CD4-positive, alpha-beta T cell (primary cell): ENCODE results near the gene CDC25B. TPM values are rescaled to one million over a fixed set of nuclear protein-coding genes. Genes with fewer than 3 reads are reported as not detected.
A peak's percentile ranks its signal among the peaks of the same experiment; 100 is the strongest.

Experiments
- ATAC-seq: fragments of 200-7000 bp; cut with Tn5 transposase; one replicate; pipeline ENCODE4 v1.10.0; 2022; ENCODE audit warnings: mild to moderate bottlenecking; ENCODE audit not compliant: poor library complexity
- CTCF ChIA-PET: fragments of 350-600 bp; sonication (Branson Sonifier 250); formaldehyde crosslinking; loops from one replicate; lab custom pipeline; 2021; ENCODE audit warnings: antibody characterized with exemption, inconsistent platforms; lab: Charles Lee
- POLR2A ChIA-PET: fragments of 350-600 bp; sonication (Branson Sonifier 250); formaldehyde crosslinking; loops from one replicate; lab custom pipeline; 2021; ENCODE audit warnings: antibody characterized with exemption, inconsistent platforms; lab: Charles Lee
- DNase-seq, 14 experiments: peaks; one replicate each; pipeline ENCODE4 v3.0.0-alpha.2; 2013 to 2020; ENCODE audit warnings: mixed read lengths in 2 of 14
- H3K27ac ChIP-seq, 2 donors: one replicate each; pipeline versions ENCODE4 v1.5.1 to v1.7.0; 2013; ENCODE audit warnings: low read length in 2 of 2, low read depth in 1 of 2, mild to moderate bottlenecking in 1 of 2
- H3K27me3 ChIP-seq, 2 experiments: 1 replicate in 1 of 2; 2 replicates in 1 of 2; pipeline versions ENCODE4 v1.6.1 to v1.7.0; 2013; ENCODE audit warnings: low read length in 2 of 2, control low read depth in 1 of 2, mild to moderate bottlenecking in 1 of 2, moderate library complexity in 1 of 2; ENCODE audit not compliant: insufficient read depth in 2 of 2, control insufficient read depth in 1 of 2
- H3K36me3 ChIP-seq: one replicate; pipeline ENCODE4 v1.6.1; 2013; ENCODE audit warnings: low read length, control low read depth; ENCODE audit not compliant: insufficient read depth
- H3K4me1 ChIP-seq: one replicate; pipeline ENCODE4 v1.6.1; 2013; ENCODE audit warnings: low read length, control low read depth; ENCODE audit not compliant: insufficient read depth
- H3K4me3 ChIP-seq: one replicate; pipeline ENCODE4 v1.5.1; 2013; ENCODE audit warnings: mild to moderate bottlenecking, low read length, moderate library complexity
- H3K9me3 ChIP-seq, 2 experiments: 1 replicate in 1 of 2; 2 replicates in 1 of 2; pipeline versions ENCODE4 v1.6.1 to v1.7.0; 2013; ENCODE audit warnings: low read length in 2 of 2, mild to moderate bottlenecking in 2 of 2, control low read depth in 1 of 2, moderate library complexity in 1 of 2; ENCODE audit not compliant: control insufficient read depth in 1 of 2, insufficient read depth in 1 of 2
- H3K27ac Mint-ChIP-seq: one replicate; pipeline ENCODE4 v1.8.0; 2020; ENCODE audit warnings: mixed read lengths
- H3K27me3 Mint-ChIP-seq: one replicate; pipeline ENCODE4 v1.8.0; 2021; ENCODE audit warnings: mixed read lengths
- H3K36me3 Mint-ChIP-seq: one replicate; pipeline ENCODE4 v1.8.0; 2021; ENCODE audit warnings: low read depth, mixed read lengths
- H3K4me1 Mint-ChIP-seq: one replicate; pipeline ENCODE4 v1.8.0; 2021; ENCODE audit warnings: low read depth, mixed read lengths
- H3K4me3 Mint-ChIP-seq: one replicate; pipeline ENCODE4 v1.8.0; 2020; ENCODE audit warnings: mild to moderate bottlenecking, mixed read lengths
- H3K9me3 Mint-ChIP-seq: one replicate; pipeline ENCODE4 v1.8.0; 2020; ENCODE audit warnings: mixed read lengths
- intact Hi-C, 2 experiments: fragments of 100-400 bp; cut with DNase I in 1 of 2; cut with micrococcal nuclease in 1 of 2; formaldehyde crosslinking; loops; one replicate each; pipeline versions ENCODE4 v1.15.1 to v1.9.0; 2023 to 2025; cut with DNase I, micrococcal nuclease
- total RNA-seq, 174 experiments: library from RNA in 2 of 174; stranded (reverse) in 2 of 174; gene quantifications; one replicate each; pipeline ENCODE4 v1.2.3 and lab custom pipeline; 2021 to 2026
- TF ChIP-seq, protein P1 (sequence below): fragments of 200-600 bp; IDR thresholded peaks from one replicate; pipeline ENCODE4 v1.8.0; 2022; ENCODE audit warnings: antibody characterized with exemption, mild to moderate bottlenecking

Gene CDC25B
- total RNA-seq, 2 experiments from 2014 or later, result 144 TPM

DNA sequence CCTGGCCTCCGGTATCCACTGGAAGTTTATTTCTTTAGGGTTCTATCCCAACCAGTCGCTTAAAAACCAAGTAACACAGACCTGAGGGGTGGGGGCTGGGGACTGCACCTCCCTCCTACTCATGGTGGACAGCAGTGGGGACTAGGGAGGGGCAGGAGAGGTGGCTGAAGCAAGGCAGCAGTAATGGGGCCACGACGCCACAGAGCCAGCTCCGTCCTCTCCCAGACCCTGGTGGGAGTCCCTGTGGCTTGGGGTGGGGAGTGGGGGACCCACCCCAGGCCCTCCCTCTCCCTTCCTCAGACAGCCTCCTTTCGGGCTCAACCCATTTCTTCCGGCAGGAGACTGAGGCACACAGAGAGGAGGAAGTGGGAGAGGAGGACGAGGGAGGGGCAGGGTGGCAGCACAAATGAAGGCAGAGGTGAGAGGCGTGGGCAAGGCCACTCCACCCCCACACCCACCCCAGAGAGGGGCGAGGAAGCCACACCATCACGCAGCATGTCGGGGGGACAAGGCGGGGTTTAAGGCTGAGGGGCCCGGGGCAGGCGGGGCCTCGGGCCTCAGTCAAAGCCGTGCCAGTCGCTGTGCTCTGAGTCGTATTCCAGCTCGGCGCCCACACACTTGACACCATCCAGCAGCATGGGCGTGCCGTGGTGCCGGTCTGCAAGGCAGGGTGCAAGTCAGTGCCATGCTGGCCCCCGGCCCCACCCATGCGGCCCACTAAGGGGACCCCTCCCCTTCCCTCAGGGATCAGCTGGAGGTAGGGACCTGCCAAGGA lies 42.4 kb upstream of the CDC25B start:
- peaks cover 22% of the 10 kb centered on the region for H3K36me3 Mint-ChIP-seq
- H3K4me3 Mint-ChIP-seq, result no peak overlapping the region
- Histone ChIP-seq H3K36me3 (peaks cover 8% of the 10 kb centered on the region), H3K4me1 (peaks cover 13% of the 10 kb centered on the region), H3K27ac (no peak overlapping the region), H3K27me3 (peaks cover 0 to 3% of the 10 kb centered on the region in 2 experiments), H3K9me3 (no peaks in the 10 kb centered on the region), H3K4me3 (no peak overlapping the region)
- H3K27ac Mint-ChIP-seq, result peak overlapping the region; percentile 70
- POLR2A ChIA-PET, result interaction anchor here (0.7 to 3.4 kb wide), 5 partner anchors 12 to 101 kb away, joined by 3 to 17 read pairs (median 3); partner anchors contain the start of genes ADISSP and AP5S1
- ATAC-seq, result no peak
- no peaks in the 10 kb centered on the region for H3K27me3 Mint-ChIP-seq
- intact Hi-C loops, result loop anchor here (1.0 to 5.0 kb wide), 6 partner anchors 15 to 331 kb away; partner anchors contain the start of genes AP5S1 (in 1 of the 2) and RNF24 (in 1 of the 2)
- H3K4me1 Mint-ChIP-seq, result peaks cover 14% of the 10 kb centered on the region
- DNase-seq, result no peak
- TF ChIP-seq, protein P1, sequence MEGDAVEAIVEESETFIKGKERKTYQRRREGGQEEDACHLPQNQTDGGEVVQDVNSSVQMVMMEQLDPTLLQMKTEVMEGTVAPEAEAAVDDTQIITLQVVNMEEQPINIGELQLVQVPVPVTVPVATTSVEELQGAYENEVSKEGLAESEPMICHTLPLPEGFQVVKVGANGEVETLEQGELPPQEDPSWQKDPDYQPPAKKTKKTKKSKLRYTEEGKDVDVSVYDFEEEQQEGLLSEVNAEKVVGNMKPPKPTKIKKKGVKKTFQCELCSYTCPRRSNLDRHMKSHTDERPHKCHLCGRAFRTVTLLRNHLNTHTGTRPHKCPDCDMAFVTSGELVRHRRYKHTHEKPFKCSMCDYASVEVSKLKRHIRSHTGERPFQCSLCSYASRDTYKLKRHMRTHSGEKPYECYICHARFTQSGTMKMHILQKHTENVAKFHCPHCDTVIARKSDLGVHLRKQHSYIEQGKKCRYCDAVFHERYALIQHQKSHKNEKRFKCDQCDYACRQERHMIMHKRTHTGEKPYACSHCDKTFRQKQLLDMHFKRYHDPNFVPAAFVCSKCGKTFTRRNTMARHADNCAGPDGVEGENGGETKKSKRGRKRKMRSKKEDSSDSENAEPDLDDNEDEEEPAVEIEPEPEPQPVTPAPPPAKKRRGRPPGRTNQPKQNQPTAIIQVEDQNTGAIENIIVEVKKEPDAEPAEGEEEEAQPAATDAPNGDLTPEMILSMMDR, result no peak
- CTCF ChIA-PET, result interaction anchor here (0.6 to 3.5 kb wide), 8 partner anchors 14 to 101 kb away, joined by 3 to 25 read pairs (median 4); partner anchors contain the start of genes ADISSP, AP5S1, CENPB and SPEF1
- H3K9me3 Mint-ChIP-seq, result no peaks in the 10 kb centered on the region

DNA sequence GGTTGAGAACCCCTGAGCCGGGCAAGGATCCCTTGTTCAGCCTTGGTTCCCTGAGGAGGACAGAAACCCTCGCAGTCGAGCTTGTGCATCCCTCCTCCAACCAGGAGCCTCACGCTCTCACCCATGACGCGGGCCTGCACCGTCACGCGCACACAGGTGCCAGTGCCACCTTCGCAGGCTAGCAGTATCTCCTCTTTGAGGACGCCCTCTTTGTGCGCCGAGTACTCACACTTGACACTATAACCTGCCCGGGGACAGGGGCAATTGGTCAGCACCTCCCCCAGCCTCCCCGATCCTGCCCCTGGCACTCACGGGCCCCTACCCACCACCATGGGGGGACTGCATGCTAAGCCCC lies 41.9 kb upstream of the CDC25B start:
- DNase-seq (no peak), ATAC-seq (no peak)
- Histone ChIP-seq H3K4me1 (peaks cover 12% of the 10 kb centered on the region), H3K27ac (no peak overlapping the region), H3K36me3 (peaks cover 8% of the 10 kb centered on the region), H3K27me3 (no peaks in the 10 kb centered on the region), H3K9me3 (no peaks in the 10 kb centered on the region), H3K4me3 (no peak overlapping the region)
- TF ChIP-seq, protein P1, result no peak
- POLR2A ChIA-PET, result interaction anchor here (3.4 kb wide), 1 partner anchor 14 kb away, joined by 17 read pairs; the partner anchor contains the start of gene ADISSP
- Mint-ChIP-seq H3K27me3 (no peaks in the 10 kb centered on the region), H3K36me3 (peaks cover 22% of the 10 kb centered on the region), H3K27ac (no peak overlapping the region), H3K4me3 (no peak overlapping the region), H3K9me3 (no peaks in the 10 kb centered on the region), H3K4me1 (peaks cover 14% of the 10 kb centered on the region)
- intact Hi-C loops, result loop anchor here in 1 of 2 experiments (2.0 to 5.0 kb wide), 2 partner anchors 263 to 331 kb away; partner anchors contain the start of gene RNF24
- CTCF ChIA-PET, result interaction anchor here (1.4 kb wide), 1 partner anchor 101 kb away, joined by 5 read pairs; no protein-coding TSS in a partner anchor

DNA sequence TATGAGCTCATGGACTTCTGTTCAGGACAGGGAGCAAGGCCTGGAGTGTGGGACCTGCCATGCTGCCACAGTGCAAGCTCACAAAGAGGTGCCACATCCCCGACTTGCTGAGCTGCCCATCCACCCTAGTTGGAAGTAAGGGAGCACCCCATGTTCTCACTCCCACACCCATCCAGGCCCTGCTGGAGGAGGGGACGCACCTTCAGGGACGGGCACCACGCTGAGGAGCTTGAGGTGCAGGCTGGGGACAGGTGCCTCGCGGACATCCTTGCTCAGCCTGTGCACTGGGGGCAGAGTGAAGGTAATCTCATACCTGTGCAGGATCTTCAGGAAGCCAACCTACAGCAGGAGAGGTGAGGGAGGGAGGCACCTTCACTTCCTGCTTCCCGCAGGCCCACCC lies 40.8 kb upstream of the CDC25B start:
- H3K9me3 ChIP-seq, result no peaks in the 10 kb centered on the region
- no peak overlapping the region for H3K4me3 ChIP-seq
- Mint-ChIP-seq H3K27ac (no peak overlapping the region), H3K4me1 (peaks cover 14% of the 10 kb centered on the region), H3K36me3 (peaks cover 22% of the 10 kb centered on the region), H3K27me3 (no peaks in the 10 kb centered on the region), H3K9me3 (no peaks in the 10 kb centered on the region), H3K4me3 (no peak overlapping the region)
- ATAC-seq (no peak), DNase-seq (no peak)
- intact Hi-C loops, result loop anchor here in 1 of 2 experiments (2.0 kb wide), 1 partner anchor 330 kb away; no protein-coding TSS in a partner anchor
- no peak overlapping the region for H3K27ac ChIP-seq
- peaks cover 9% of the 10 kb centered on the region for H3K4me1 ChIP-seq
- TF ChIP-seq, protein P1, result no peak
- H3K36me3 ChIP-seq, result peaks cover 8% of the 10 kb centered on the region
- no peaks in the 10 kb centered on the region for H3K27me3 ChIP-seq
- POLR2A ChIA-PET, result interaction anchor here (3.4 kb wide), 1 partner anchor 13 kb away, joined by 17 read pairs; the partner anchor contains the start of gene ADISSP
- CTCF ChIA-PET, result interaction anchor here (1.4 kb wide), 1 partner anchor 100 kb away, joined by 5 read pairs; no protein-coding TSS in a partner anchor
